GM12874 (cell line): ENCODE results near the gene DHCR24.

ENCODE experiments used
- CTCF ChIP-seq: IDR thresholded peaks from 2 replicates; pipeline ENCODE4 v1.5.1; 2011; ENCODE audit warnings: low read depth, mild to moderate bottlenecking, control low read depth, low read length, moderate library complexity; ENCODE audit not compliant: insufficient read depth

DHCR24 gene

GRCh38 chr1:54835970-54836369, 51.0 kb downstream of the DHCR24 start:
- TF ChIP-seq CTCF, result no peak

GRCh38 chr1:54835131-54835898, 51.7 kb downstream of the DHCR24 start:
- no peak for TF ChIP-seq CTCF

GRCh38 chr1:54834007-54834541, 52.9 kb downstream of the DHCR24 start:
- no peak for TF ChIP-seq CTCF

- no peak for TF ChIP-seq CTCF
Measured at GRCh38 chr1:54833121-54833520, 53.9 kb downstream of the DHCR24 start.

- TF ChIP-seq CTCF, result no peak
Measured at GRCh38 chr1:54826226-54826816, 60.7 kb downstream of the DHCR24 start.

- no peak for TF ChIP-seq CTCF
Measured at GRCh38 chr1:54825696-54826095, 61.3 kb downstream of the DHCR24 start.

- TF ChIP-seq CTCF, result no peak
Measured at GRCh38 chr1:54823670-54824069, 63.3 kb downstream of the DHCR24 start.
